IMR-90 (cell line): Measurements from ENCODE around the gene PLCG2. TPM values are rescaled to one million over a fixed set of nuclear protein-coding genes. Genes with fewer than 3 reads are reported as not detected.
"Not testable (repeated sequence)": the region's sequence is repeated elsewhere in the genome, so short reads cannot be mapped to it uniquely, and the experiment has no call there.

Experiments
- ATAC-seq: fragments of 200-7000 bp; cut with Tn5 transposase; 2 replicates; pipeline ENCODE4 v1.9.1; 2020; ENCODE audit warnings: low read depth, mild to moderate bottlenecking, moderate library complexity
- BruUV-seq: library from RNA; stranded (reverse); fragments of 400-500 nt; replicated peaks from 2 replicates; lab custom pipeline; 2021; lab: Mats Ljungman, UMichigan
- CTCF ChIA-PET: fragments of 300-600 bp; formaldehyde crosslinking; extraction: SDS; loops from one replicate; lab custom pipeline; 2021; ENCODE audit warnings: antibody characterized with exemption; lab: Yijun Ruan, JAX
- POLR2A ChIA-PET: fragments of 300-600 bp; sonication (Branson Sonifier 250); formaldehyde crosslinking; loops from one replicate; lab custom pipeline; 2022; ENCODE audit warnings: antibody characterized with exemption; ENCODE audit not compliant: unreplicated experiment; lab: Charles Lee
- DNase-seq: peaks from one replicate; pipeline ENCODE4 v3.0.0; 2013
- H2AFZ ChIP-seq: replicated peaks from 2 replicates; pipeline ENCODE3; 2013; ENCODE audit warnings: low read length, mild to moderate bottlenecking; ENCODE audit not compliant: poor library complexity
- H2AK5ac ChIP-seq: 2 replicates; pipeline ENCODE4 v1.6.1; 2013; ENCODE audit warnings: low read depth, low read length, inconsistent platforms
- H2AK9ac ChIP-seq: replicated peaks from 2 replicates; pipeline ENCODE3; 2013; ENCODE audit warnings: mild to moderate bottlenecking, low read depth, low read length, moderate library complexity; ENCODE audit not compliant: poor library complexity
- H2BK120ac ChIP-seq: 2 replicates; pipeline ENCODE4 v1.6.1; 2013; ENCODE audit warnings: low read depth, low read length, inconsistent platforms
- H2BK15ac ChIP-seq: 3 replicates; pipeline ENCODE4 v1.6.1; 2013; ENCODE audit warnings: low read depth, low read length, inconsistent platforms
- H2BK20ac ChIP-seq: 2 replicates; pipeline ENCODE4 v1.6.1; 2013; ENCODE audit warnings: low read depth, mild to moderate bottlenecking, inconsistent platforms, low read length, moderate library complexity
- H2BK5ac ChIP-seq: 2 replicates; pipeline ENCODE4 v1.6.1; 2013; ENCODE audit warnings: mild to moderate bottlenecking, low read depth, low read length, inconsistent platforms; ENCODE audit not compliant: poor library complexity, severe bottlenecking
- H3K14ac ChIP-seq: replicated peaks from 2 replicates; pipeline ENCODE4 v1.6.1; 2013; ENCODE audit warnings: low read depth, low read length, inconsistent platforms
- H3K18ac ChIP-seq: 2 replicates; pipeline ENCODE4 v1.6.1; 2013; ENCODE audit warnings: low read depth, low read length, control low read depth
- H3K23ac ChIP-seq: 2 replicates; pipeline ENCODE4 v1.6.1; 2013; ENCODE audit warnings: low read depth, low read length, inconsistent platforms
- H3K27ac ChIP-seq: 2 replicates; pipeline ENCODE4 v1.5.1; 2013; ENCODE audit warnings: mild to moderate bottlenecking, control low read depth, low read length; ENCODE audit not compliant: insufficient read depth
- H3K27me3 ChIP-seq: 2 replicates; pipeline ENCODE4 v1.6.1; 2013; ENCODE audit warnings: low read length; ENCODE audit not compliant: control insufficient read depth, insufficient read depth
- H3K36me3 ChIP-seq: 2 replicates; pipeline ENCODE4 v1.6.1; 2013; ENCODE audit warnings: low read length, mixed read lengths; ENCODE audit not compliant: control insufficient read depth, insufficient read depth
- H3K4ac ChIP-seq: 2 replicates; pipeline ENCODE4 v1.6.1; 2013; ENCODE audit warnings: low read depth, low read length, inconsistent platforms
- H3K4me1 ChIP-seq: 2 replicates; pipeline ENCODE4 v1.6.1; 2013; ENCODE audit warnings: low read length, mixed read lengths; ENCODE audit not compliant: control insufficient read depth, insufficient read depth
- H3K4me2 ChIP-seq: 2 replicates; pipeline ENCODE4 v1.6.1; 2013; ENCODE audit warnings: low read depth, mild to moderate bottlenecking, control low read depth, low read length, moderate library complexity
- H3K4me3 ChIP-seq: 2 replicates; pipeline ENCODE4 v1.5.1; 2013; ENCODE audit warnings: low read depth, mild to moderate bottlenecking, control low read depth, low read length, moderate library complexity; ENCODE audit not compliant: insufficient read depth
- H3K56ac ChIP-seq: 2 replicates; pipeline ENCODE4 v1.6.1; 2013; ENCODE audit warnings: low read length, inconsistent platforms; ENCODE audit not compliant: insufficient read depth; ENCODE audit errors: extremely low read depth
- H3K79me1 ChIP-seq, 2 experiments: 2 replicates each; pipeline ENCODE4 v1.6.1; 2013; ENCODE audit warnings: low read length in 2 of 2, inconsistent platforms in 1 of 2, low read depth in 1 of 2
- H3K9ac ChIP-seq: 2 replicates; pipeline ENCODE4 v1.6.1; 2013; ENCODE audit warnings: low read depth, low read length, control low read depth
- H3K9me1 ChIP-seq: 2 replicates; pipeline ENCODE4 v1.6.1; 2013; ENCODE audit warnings: low read length, inconsistent platforms; ENCODE audit not compliant: insufficient read depth
- H3K9me3 ChIP-seq: 2 replicates; pipeline ENCODE4 v1.6.1; 2013; ENCODE audit warnings: low read length; ENCODE audit not compliant: control insufficient read depth, insufficient read depth
- H4K20me1 ChIP-seq: 2 replicates; pipeline ENCODE4 v1.6.1; 2013; ENCODE audit warnings: low read length, inconsistent platforms; ENCODE audit not compliant: insufficient read depth
- H4K5ac ChIP-seq: 2 replicates; pipeline ENCODE4 v1.6.1; 2013; ENCODE audit warnings: mild to moderate bottlenecking, low read depth, low read length, control low read depth
- H4K8ac ChIP-seq, 2 experiments: 2 replicates each; pipeline ENCODE4 v1.6.1; 2013; ENCODE audit warnings: low read depth in 2 of 2, low read length in 2 of 2, control low read depth in 1 of 2, inconsistent platforms in 1 of 2
- H4K91ac ChIP-seq: 2 replicates; pipeline ENCODE4 v1.6.1; 2013; ENCODE audit warnings: low read depth, low read length, inconsistent platforms; ENCODE audit not compliant: insufficient read depth
- FOS ChIP-seq: fragments of 150-350 bp; IDR thresholded peaks from 2 replicates; pipeline ENCODE4 v1.6.1; 2016; ENCODE audit warnings: low read depth, low read length
- WGBS, 2 experiments: methylation state at CpG; one replicate each; pipeline versions ENCODE4 v1.1.5 to v1.1.7; 2013; ENCODE audit warnings: missing lambda C conversion rate in 2 of 2; ENCODE audit not compliant: insufficient read length in 1 of 2; ENCODE audit errors: extremely low coverage in 2 of 2; 5-methylcytosine and 5-hydroxymethylcytosine counted together
- dilution Hi-C: fragments of 300-500 bp; cut with HindIII; formaldehyde crosslinking; loops from one replicate; pipeline ENCODE4 v1.14.3; 2018; ENCODE audit warnings: low sequenced_read_pairs; ENCODE audit not compliant: unreplicated experiment
- in situ Hi-C: fragments of 300-500 bp; cut with MboI; formaldehyde crosslinking; loops from 3 replicates; pipeline ENCODE4 v1.14.3; 2019; ENCODE audit warnings: low sequenced_read_pairs, inconsistent platforms, mixed read lengths
- intact Hi-C: fragments of 100-400 bp; cut with micrococcal nuclease; formaldehyde crosslinking; loops from 2 replicates; pipeline ENCODE4 v1.10.0; 2022
- polyA plus RNA-seq, 3 experiments: library from polyadenylated mRNA; depleted of rRNA; stranded (reverse); fragments of >200 nt; gene quantifications; 2 replicates each; pipeline ENCODE4 v1.2.3, GENCODE V29; 2012; ENCODE audit warnings: low replicate concordance in 1 of 3
- total RNA-seq: library from RNA; depleted of rRNA; stranded (reverse); fragments of >200 nt; gene quantifications from 2 replicates; pipeline ENCODE4 v1.2.3, GENCODE V29; 2012
- TF ChIP-seq, protein P1 (sequence below): fragments of 150-350 bp; IDR thresholded peaks from 2 replicates; pipeline ENCODE4 v1.6.1; 2017; ENCODE audit warnings: mild to moderate bottlenecking, antibody characterized with exemption, low read length, low read depth

PLCG2 gene
- total and polyA plus RNA-seq, 2 of the 4 experiments (the other 2 are of a cell fraction), result 0.14 to 0.18 TPM

DNA sequence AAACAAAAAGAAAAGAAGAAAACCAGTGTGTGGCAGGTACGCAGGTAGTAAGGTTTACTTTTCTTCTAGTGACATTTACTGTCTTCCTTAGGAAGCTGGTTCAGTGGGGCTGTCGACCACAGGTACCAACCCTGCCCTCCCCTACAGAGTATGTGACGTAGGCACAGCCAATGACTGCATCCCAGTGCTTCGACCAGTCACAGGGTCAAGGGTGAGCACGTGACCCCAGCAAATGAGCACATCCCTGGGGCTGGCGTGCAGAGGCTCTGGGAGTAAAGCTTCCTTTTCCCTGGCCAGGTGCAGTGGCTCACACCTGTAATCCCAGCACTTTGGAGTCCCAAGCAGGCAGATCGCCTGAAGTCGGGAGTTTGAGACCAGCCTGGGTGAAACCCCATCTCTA lies 38.9 kb upstream of the PLCG2 start:
- WGBS, 2 experiments, result 40% methylated on average over 2 of the region's 8 CpGs; no CpG with 5 or more reads in 1 of the 2 experiments
- in situ Hi-C loops (loop anchor here (25.0 kb wide), 2 partner anchors 703 to 1553 kb away; partner anchors contain the start of gene ATMIN), intact Hi-C loops (no loop called here), dilution Hi-C loops (no loop called here)
- H2AK9ac ChIP-seq, result peak overlapping the region; percentile 78
- no peak overlapping the region for H3K4ac ChIP-seq
- POLR2A ChIA-PET, result no interaction called here
- no peak overlapping the region for H3K27ac ChIP-seq
- H2AFZ ChIP-seq, result peak overlapping the region; percentile 51
- H3K4me2 ChIP-seq, result no peak overlapping the region
- no peak overlapping the region for H2BK20ac ChIP-seq
- H2AK5ac ChIP-seq, result no peak overlapping the region
- no peak overlapping the region for H2BK5ac ChIP-seq
- no peak overlapping the region for H3K4me3 ChIP-seq
- H3K9ac ChIP-seq, result no peak overlapping the region
- no peak overlapping the region for H2BK120ac ChIP-seq
- H4K5ac ChIP-seq, result no peak overlapping the region
- peaks cover 3% of the 10 kb centered on the region; the same call in 1 of the 2 replicates for H3K9me3 ChIP-seq
- no peaks in the 10 kb centered on the region for H3K4me1 ChIP-seq
- no peak overlapping the region for H4K91ac ChIP-seq
- H4K20me1 ChIP-seq, result no peaks in the 10 kb centered on the region
- DNase-seq, result no peak
- BruUV-seq, result no TSS peak
- no peak overlapping the region for H4K8ac ChIP-seq
- H2BK15ac ChIP-seq, result no peak overlapping the region
- peaks cover 9% of the 10 kb centered on the region; the same call in 1 of the 2 replicates for H3K27me3 ChIP-seq
- CTCF ChIA-PET, result interaction anchor here (1.4 kb wide), 1 partner anchor 10 kb away, joined by 3 read pairs; no protein-coding TSS in a partner anchor
- H3K23ac ChIP-seq, result no peak overlapping the region
- no peak overlapping the region for H3K18ac ChIP-seq
- TF ChIP-seq, protein P1, sequence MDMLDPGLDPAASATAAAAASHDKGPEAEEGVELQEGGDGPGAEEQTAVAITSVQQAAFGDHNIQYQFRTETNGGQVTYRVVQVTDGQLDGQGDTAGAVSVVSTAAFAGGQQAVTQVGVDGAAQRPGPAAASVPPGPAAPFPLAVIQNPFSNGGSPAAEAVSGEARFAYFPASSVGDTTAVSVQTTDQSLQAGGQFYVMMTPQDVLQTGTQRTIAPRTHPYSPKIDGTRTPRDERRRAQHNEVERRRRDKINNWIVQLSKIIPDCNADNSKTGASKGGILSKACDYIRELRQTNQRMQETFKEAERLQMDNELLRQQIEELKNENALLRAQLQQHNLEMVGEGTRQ, result peak; percentile 75
- TF ChIP-seq FOS, result no peak
- H3K79me1 ChIP-seq, result no peaks in the 10 kb centered on the region
- H3K36me3 ChIP-seq, result no peaks in the 10 kb centered on the region
- no peaks in the 10 kb centered on the region for H3K9me1 ChIP-seq
- no peak overlapping the region for H3K56ac ChIP-seq
- H3K14ac ChIP-seq, result no peak overlapping the region
- ATAC-seq, result no peak

DNA sequence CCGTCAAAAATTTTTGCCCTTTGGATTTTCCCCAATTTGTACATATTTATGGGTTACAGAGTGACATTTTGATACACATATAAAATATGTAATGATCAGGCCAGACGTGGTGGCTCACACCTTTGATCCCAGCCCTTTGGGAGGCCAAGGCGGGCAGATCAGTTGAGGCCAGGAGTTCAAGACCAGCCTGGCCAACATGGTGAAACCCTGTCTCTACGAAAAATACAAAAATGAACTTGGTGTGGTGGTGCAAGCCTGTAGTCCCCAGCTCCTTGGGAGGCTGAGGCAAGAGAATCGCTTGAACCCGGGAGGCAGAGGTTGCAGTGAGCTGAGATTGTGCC lies 37.7 kb upstream of the PLCG2 start:
- dilution Hi-C loops, H2BK15ac ChIP-seq, H2AK5ac ChIP-seq, H3K4me1 ChIP-seq, H3K27ac ChIP-seq, H3K79me1 ChIP-seq, H2BK20ac ChIP-seq, H3K9me3 ChIP-seq, H3K4me3 ChIP-seq, ATAC-seq, BruUV-seq, H4K20me1 ChIP-seq, H3K27me3 ChIP-seq, intact Hi-C loops, H2BK5ac ChIP-seq, H4K5ac ChIP-seq, H3K9ac ChIP-seq, H3K23ac ChIP-seq, H2AK9ac ChIP-seq, H2AFZ ChIP-seq, H3K56ac ChIP-seq, H4K91ac ChIP-seq, H3K18ac ChIP-seq, H2BK120ac ChIP-seq, POLR2A ChIA-PET, H4K8ac ChIP-seq, H3K14ac ChIP-seq, H3K9me1 ChIP-seq, H3K4ac ChIP-seq, H3K36me3 ChIP-seq, DNase-seq, H3K4me2 ChIP-seq: not testable (repeated sequence)
- CTCF ChIA-PET, result interaction anchor here (1.4 kb wide), 1 partner anchor 12 kb away, joined by 3 read pairs; no protein-coding TSS in a partner anchor
- in situ Hi-C loops, result loop anchor here (25.0 kb wide), 2 partner anchors 704 to 1554 kb away; partner anchors contain the start of gene ATMIN
- WGBS, 2 experiments, result no CpG with 5 or more reads among the region's 6 CpGs
